Endodermal cell (in vitro differentiated cells): ENCODE data around the gene RBPJL. TPM values are rescaled to one million over a fixed set of nuclear protein-coding genes. Genes with fewer than 3 reads are reported as not detected.

Experiments used
- DNase-seq: peaks from one replicate; pipeline ENCODE4 v3.0.0-alpha.2; 2017
- H3K27ac ChIP-seq: 2 replicates; pipeline ENCODE4 v1.5.1; 2013; ENCODE audit warnings: mild to moderate bottlenecking, low read depth, low read length, moderate library complexity
- H3K27me3 ChIP-seq: 2 replicates; pipeline ENCODE4 v1.6.1; 2013; ENCODE audit warnings: mild to moderate bottlenecking, low read length, moderate library complexity; ENCODE audit not compliant: insufficient read depth, control insufficient read depth, poor library complexity, severe bottlenecking
- H3K36me3 ChIP-seq: 2 replicates; pipeline ENCODE4 v1.7.0; 2013; ENCODE audit warnings: mild to moderate bottlenecking, low read length, moderate library complexity; ENCODE audit not compliant: control insufficient read depth, insufficient read depth
- H3K4me1 ChIP-seq: one replicate; pipeline ENCODE4 v1.7.0; 2013; ENCODE audit warnings: low read length; ENCODE audit not compliant: control insufficient read depth, insufficient read depth
- H3K4me3 ChIP-seq: 2 replicates; pipeline ENCODE4 v1.5.1; 2013; ENCODE audit warnings: mild to moderate bottlenecking, low read length, moderate library complexity
- H3K9ac ChIP-seq: 2 replicates; pipeline ENCODE4 v1.6.1; 2013; ENCODE audit warnings: mild to moderate bottlenecking, low read length, moderate library complexity; ENCODE audit not compliant: poor library complexity, severe bottlenecking; ENCODE audit errors: extremely low read depth
- H3K9me3 ChIP-seq: 2 replicates; pipeline ENCODE4 v1.6.1; 2013; ENCODE audit warnings: mild to moderate bottlenecking, low read length, moderate library complexity; ENCODE audit not compliant: control insufficient read depth
- H3K27ac Mint-ChIP-seq: 2 replicates; pipeline ENCODE4 v1.8.0; 2020; ENCODE audit warnings: mixed read lengths
- H3K27me3 Mint-ChIP-seq: 2 replicates; pipeline ENCODE4 v1.8.0; 2021; ENCODE audit warnings: mild to moderate bottlenecking, mixed read lengths; ENCODE audit not compliant: insufficient read depth
- H3K36me3 Mint-ChIP-seq: 2 replicates; pipeline ENCODE4 v1.8.0; 2020; ENCODE audit warnings: low read depth, mixed read lengths
- H3K4me1 Mint-ChIP-seq: 2 replicates; pipeline ENCODE4 v1.8.0; 2020; ENCODE audit warnings: mixed read lengths
- H3K4me3 Mint-ChIP-seq: 2 replicates; pipeline ENCODE4 v1.8.0; 2020; ENCODE audit warnings: mild to moderate bottlenecking, moderate library complexity, mixed read lengths
- H3K9me3 Mint-ChIP-seq: 2 replicates; pipeline ENCODE4 v1.8.0; 2020; ENCODE audit warnings: mild to moderate bottlenecking, mixed read lengths
- CTCF ChIP-seq: fragments of 200-600 bp; sonication (generic); conservative IDR thresholded peaks from 2 replicates; pipeline ENCODE4 v1.5.0; 2021; ENCODE audit warnings: antibody characterized with exemption, mild to moderate bottlenecking
- WGBS, 2 experiments: methylation state at CpG; one replicate each; pipeline versions ENCODE4 v1.1.5 to v1.1.7; 2013; ENCODE audit warnings: missing lambda C conversion rate in 2 of 2, mixed read lengths in 1 of 2; ENCODE audit not compliant: insufficient coverage in 1 of 2, insufficient read length in 1 of 2; 5-methylcytosine and 5-hydroxymethylcytosine counted together
- total RNA-seq, 2 donors: library from RNA; stranded (reverse); fragmentation: NEBNext Ultra II Directional in 1 of 2; extraction: Animal tissue kit (Norgen Biotek cat#: 25700) in 1 of 2; gene quantifications; 2 replicates in 1 of 2; 3 replicates in 1 of 2; pipeline ENCODE4 v1.2.1, GENCODE V29; 2021

Gene RBPJL
- total RNA-seq, 2 donors from 2014 or later: not detected

GRCh38 chr20:45362804-45363610 is 56.4 kb downstream of the RBPJL start, which contains the start of gene SYS1:
Gene SYS1 (plus strand): TSS chr20:45363156. CDS start chr20:45363532, 376 bp downstream.
- H3K36me3 ChIP-seq: peaks cover 28% of the 10 kb centered on the region
- WGBS, 2 experiments: 0% methylated on average over 35 to 55 of the region's 55 CpGs

GRCh38 chr20:45363611-45364492 is 57.2 kb downstream of the RBPJL start:
- Mint-ChIP-seq H3K27me3 (no peaks in the 10 kb centered on the region), H3K36me3 (peaks cover 28% of the 10 kb centered on the region), H3K4me1 (peaks cover 17% of the 10 kb centered on the region), H3K9me3 (no peaks in the 10 kb centered on the region), H3K27ac (peak overlapping the region; percentile 100), H3K4me3 (peak overlapping the region; percentile 98)
- Histone ChIP-seq H3K4me3 (peak overlapping the region; percentile 88), H3K36me3 (peaks cover 37% of the 10 kb centered on the region), H3K27ac (peak overlapping the region; percentile 82), H3K9ac (peak overlapping the region; percentile 84), H3K27me3 (no peaks in the 10 kb centered on the region), H3K4me1 (no peaks in the 10 kb centered on the region), H3K9me3 (no peaks in the 10 kb centered on the region)
- 32 to 49% methylated on average over 10 to 23 of the region's 23 CpGs for WGBS, 2 experiments
- TF ChIP-seq CTCF: no peak
- peak; percentile 34 for DNase-seq

More at GRCh38 chr20:45362804-45363610, 56.4 kb downstream of the RBPJL start, which contains the start of gene SYS1:
- peak within 1 kb of the TSS; percentile 84 for H3K9ac ChIP-seq
- no peaks in the 10 kb centered on the region for H3K9me3 ChIP-seq
- TF ChIP-seq CTCF: peak; percentile 93
- peaks cover 24% of the 10 kb centered on the region for H3K4me1 Mint-ChIP-seq
- no peaks in the 10 kb centered on the region for H3K9me3 Mint-ChIP-seq
- peak; percentile 99 for DNase-seq
- H3K4me1 ChIP-seq: no peaks in the 10 kb centered on the region
- H3K27ac ChIP-seq: peak within 1 kb of the TSS; percentile 82
- H3K36me3 Mint-ChIP-seq: peaks cover 23% of the 10 kb centered on the region
- H3K27ac Mint-ChIP-seq: peak within 1 kb of the TSS; percentile 100
- no peaks in the 10 kb centered on the region for H3K27me3 Mint-ChIP-seq
- no peaks in the 10 kb centered on the region for H3K27me3 ChIP-seq
- peak within 1 kb of the TSS; percentile 88 for H3K4me3 ChIP-seq
- peak within 1 kb of the TSS; percentile 98 for H3K4me3 Mint-ChIP-seq

GRCh38 chr20:45365444-45365970 is 58.9 kb downstream of the RBPJL start:
- no peaks in the 10 kb centered on the region for H3K27me3 Mint-ChIP-seq
- H3K36me3 Mint-ChIP-seq: peaks cover 28% of the 10 kb centered on the region
- H3K36me3 ChIP-seq: peaks cover 43% of the 10 kb centered on the region
- TF ChIP-seq CTCF: no peak
- H3K9me3 ChIP-seq: no peaks in the 10 kb centered on the region
- H3K4me1 Mint-ChIP-seq: peaks cover 17% of the 10 kb centered on the region
- no peaks in the 10 kb centered on the region for H3K9me3 Mint-ChIP-seq
- H3K4me3 Mint-ChIP-seq: no peak overlapping the region
- no peak overlapping the region for H3K27ac Mint-ChIP-seq
- H3K4me3 ChIP-seq: no peak overlapping the region
- H3K27ac ChIP-seq: no peak overlapping the region
- peak; percentile 36 for DNase-seq
- no peak overlapping the region for H3K9ac ChIP-seq
- peaks cover 7% of the 10 kb centered on the region for H3K4me1 ChIP-seq
- 97 to 100% methylated on average over 4 to 5 of the region's 5 CpGs for WGBS, 2 experiments
- H3K27me3 ChIP-seq: no peaks in the 10 kb centered on the region
